MM.1S (cell line): ENCODE data around the gene FAM118A.

ENCODE experiments used
- DNase-seq: peaks from one replicate; pipeline ENCODE4 v3.0.0-alpha.2; 2015
- H2AFZ ChIP-seq: fragments of 300-600 bp; sonication (generic); 2 replicates; pipeline ENCODE4 v1.6.0; 2016; ENCODE audit warnings: antibody characterized with exemption, low read length
- H3F3A ChIP-seq: fragments of 300-600 bp; sonication (generic); 2 replicates; pipeline ENCODE4 v1.6.1; 2016; ENCODE audit warnings: mild to moderate bottlenecking, antibody characterized with exemption, low read length, moderate library complexity, mixed read lengths; ENCODE audit not compliant: insufficient read depth
- H3K27ac ChIP-seq: fragments of 300-600 bp; sonication (generic); 2 replicates; pipeline ENCODE4 v1.5.1; 2016; ENCODE audit warnings: mild to moderate bottlenecking, low read length
- H3K27me3 ChIP-seq: fragments of 300-600 bp; sonication (generic); replicated peaks from 2 replicates; pipeline ENCODE4 v1.6.0; 2016; ENCODE audit warnings: low read length; ENCODE audit not compliant: insufficient read depth
- H3K36me3 ChIP-seq: fragments of 300-600 bp; sonication (generic); replicated peaks from 2 replicates; pipeline ENCODE4 v1.6.1; 2016; ENCODE audit warnings: mild to moderate bottlenecking, low read length, mixed read lengths; ENCODE audit not compliant: insufficient read depth
- H3K4me1 ChIP-seq: fragments of 300-600 bp; sonication (generic); 2 replicates; pipeline ENCODE4 v1.6.1; 2016; ENCODE audit warnings: low read length, mixed read lengths
- H3K4me2 ChIP-seq: fragments of 300-600 bp; sonication (generic); 2 replicates; pipeline ENCODE4 v1.6.0; 2016; ENCODE audit warnings: low read depth, low read length
- H3K4me3 ChIP-seq: fragments of 300-600 bp; sonication (generic); 2 replicates; pipeline ENCODE4 v1.5.1; 2016; ENCODE audit warnings: low read length, mixed read lengths
- H3K79me2 ChIP-seq: fragments of 300-600 bp; sonication (generic); 2 replicates; pipeline ENCODE4 v1.6.1; 2016; ENCODE audit warnings: mixed run types, low read length, mixed read lengths
- H3K9ac ChIP-seq: fragments of 300-600 bp; sonication (generic); 2 replicates; pipeline ENCODE4 v1.6.1; 2016; ENCODE audit warnings: low read length, mixed read lengths
- H3K9me2 ChIP-seq: fragments of 300-600 bp; sonication (generic); replicated peaks from 2 replicates; pipeline ENCODE4 v1.6.1; 2016; ENCODE audit warnings: mild to moderate bottlenecking, low read length, mixed read lengths; ENCODE audit not compliant: insufficient read depth
- H3K9me3 ChIP-seq: fragments of 300-600 bp; sonication (generic); replicated peaks from 2 replicates; pipeline ENCODE4 v1.6.1; 2016; ENCODE audit warnings: mild to moderate bottlenecking, low read length, mixed read lengths; ENCODE audit not compliant: insufficient read depth
- H4K20me1 ChIP-seq: fragments of 300-600 bp; sonication (generic); 2 replicates; pipeline ENCODE4 v1.6.1; 2016; ENCODE audit warnings: mild to moderate bottlenecking, low read length, moderate library complexity, mixed read lengths; ENCODE audit not compliant: insufficient read depth
- EZH2 ChIP-seq: fragments of 300-600 bp; sonication (generic); optimal IDR thresholded peaks from 2 replicates; pipeline ENCODE3; 2017; ENCODE audit warnings: low read depth, mild to moderate bottlenecking, antibody characterized with exemption, low read length, mixed read lengths
- EZH2phosphoT487 ChIP-seq: fragments of 300-600 bp; sonication (generic); IDR thresholded peaks from 2 replicates; pipeline ENCODE4 v1.6.1; 2018; ENCODE audit warnings: antibody characterized with exemption, low read length
- TF ChIP-seq, protein P1 (sequence below): fragments of 300-600 bp; sonication (generic); IDR thresholded peaks from 2 replicates; pipeline ENCODE4 v1.5.1; 2016; ENCODE audit warnings: antibody characterized with exemption, low read length, mixed read lengths

Gene FAM118A

DNA sequence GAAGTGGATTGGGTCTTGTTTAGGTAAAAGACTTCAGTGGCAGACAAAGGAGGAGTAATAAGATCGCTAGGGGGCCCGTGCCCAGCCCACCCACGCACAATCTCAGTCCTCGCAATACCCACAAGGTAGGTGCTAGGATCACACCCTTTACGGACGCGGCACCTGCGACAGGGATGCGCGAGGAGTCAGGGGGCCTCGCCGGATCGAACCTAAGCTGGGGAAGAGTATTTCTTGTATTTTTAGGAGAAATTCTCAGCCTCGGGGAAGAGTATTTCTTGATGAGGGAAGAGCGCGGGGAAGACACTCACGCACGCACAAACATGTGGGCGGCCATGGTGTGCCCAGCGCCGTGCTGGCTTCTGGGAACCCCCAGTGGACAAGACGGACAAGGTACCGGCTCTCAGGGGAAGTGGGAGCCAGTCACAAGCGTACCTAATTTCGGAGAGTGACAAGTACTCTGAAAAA is 745 bp upstream of the FAM118A start:
- Histone ChIP-seq H3K9ac (peak overlapping the region; percentile 71), H3F3A (no peaks in the 10 kb centered on the region), H3K9me2 (no peaks in the 10 kb centered on the region), H3K27ac (peak overlapping the region; percentile 55; the same call in 1 of the 2 replicates), H2AFZ (peak overlapping the region; percentile 97), H3K36me3 (no peaks in the 10 kb centered on the region), H3K27me3 (no peaks in the 10 kb centered on the region), H3K9me3 (no peaks in the 10 kb centered on the region), H4K20me1 (no peaks in the 10 kb centered on the region), H3K4me2 (peak overlapping the region; percentile 86), H3K4me3 (peak overlapping the region; percentile 61), H3K4me1 (peaks cover 10% of the 10 kb centered on the region), H3K79me2 (peaks cover 35% of the 10 kb centered on the region)
- DNase-seq, result no peak
- TF ChIP-seq EZH2 (no peak), EZH2phosphoT487 (no peak)
- TF ChIP-seq, protein P1, sequence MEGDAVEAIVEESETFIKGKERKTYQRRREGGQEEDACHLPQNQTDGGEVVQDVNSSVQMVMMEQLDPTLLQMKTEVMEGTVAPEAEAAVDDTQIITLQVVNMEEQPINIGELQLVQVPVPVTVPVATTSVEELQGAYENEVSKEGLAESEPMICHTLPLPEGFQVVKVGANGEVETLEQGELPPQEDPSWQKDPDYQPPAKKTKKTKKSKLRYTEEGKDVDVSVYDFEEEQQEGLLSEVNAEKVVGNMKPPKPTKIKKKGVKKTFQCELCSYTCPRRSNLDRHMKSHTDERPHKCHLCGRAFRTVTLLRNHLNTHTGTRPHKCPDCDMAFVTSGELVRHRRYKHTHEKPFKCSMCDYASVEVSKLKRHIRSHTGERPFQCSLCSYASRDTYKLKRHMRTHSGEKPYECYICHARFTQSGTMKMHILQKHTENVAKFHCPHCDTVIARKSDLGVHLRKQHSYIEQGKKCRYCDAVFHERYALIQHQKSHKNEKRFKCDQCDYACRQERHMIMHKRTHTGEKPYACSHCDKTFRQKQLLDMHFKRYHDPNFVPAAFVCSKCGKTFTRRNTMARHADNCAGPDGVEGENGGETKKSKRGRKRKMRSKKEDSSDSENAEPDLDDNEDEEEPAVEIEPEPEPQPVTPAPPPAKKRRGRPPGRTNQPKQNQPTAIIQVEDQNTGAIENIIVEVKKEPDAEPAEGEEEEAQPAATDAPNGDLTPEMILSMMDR, result no peak

- Histone ChIP-seq H3K4me2 (peak overlapping the region; percentile 99), H3K4me3 (peak overlapping the region; percentile 98), H3K27ac (peak overlapping the region; percentile 47; the same call in 1 of the 2 replicates), H3K9ac (peak overlapping the region; percentile 92), H3K27me3 (no peaks in the 10 kb centered on the region), H3K9me3 (no peaks in the 10 kb centered on the region), H3F3A (no peaks in the 10 kb centered on the region), H3K79me2 (peaks cover 49% of the 10 kb centered on the region), H3K4me1 (peaks cover 10% of the 10 kb centered on the region), H4K20me1 (no peaks in the 10 kb centered on the region), H2AFZ (peak overlapping the region; percentile 90), H3K9me2 (no peaks in the 10 kb centered on the region), H3K36me3 (no peaks in the 10 kb centered on the region)
- TF ChIP-seq, protein P1, result no peak
- TF ChIP-seq EZH2 (no peak), EZH2phosphoT487 (no peak)
- DNase-seq, result no peak
Measured at GRCh38 chr22:45310331-45310976, 720 bp downstream of the FAM118A start.

- H3K9me3 ChIP-seq, result no peaks in the 10 kb centered on the region
- TF ChIP-seq EZH2phosphoT487, result no peak
- no peak for TF ChIP-seq EZH2
- TF ChIP-seq, protein P1, result no peak
- peak overlapping the region; percentile 98 for H3K4me3 ChIP-seq
- peak overlapping the region; percentile 92; the same call in 1 of the 2 replicates for H3K9ac ChIP-seq
- no peak for DNase-seq
- H3K79me2 ChIP-seq, result peaks cover 53% of the 10 kb centered on the region
- no peaks in the 10 kb centered on the region for H3F3A ChIP-seq
- no peaks in the 10 kb centered on the region for H3K27me3 ChIP-seq
- no peaks in the 10 kb centered on the region for H4K20me1 ChIP-seq
- H3K4me2 ChIP-seq, result peak overlapping the region; percentile 99
- H2AFZ ChIP-seq, result no peak overlapping the region
- H3K36me3 ChIP-seq, result no peaks in the 10 kb centered on the region
- no peaks in the 10 kb centered on the region for H3K9me2 ChIP-seq
- H3K27ac ChIP-seq, result no peak overlapping the region
- peaks cover 10% of the 10 kb centered on the region for H3K4me1 ChIP-seq
Measured at GRCh38 chr22:45310977-45311531, 1.3 kb downstream of the FAM118A start.
